ENCODE measurements around the gene MEF2C. TPM values are rescaled to one million over a fixed set of nuclear protein-coding genes. Genes with fewer than 3 reads are reported as not detected.
A peak's percentile ranks its signal among the peaks of the same experiment; 100 is the strongest.

MEF2C gene
- total RNA-seq, 2 donors from 2014 or later: 7.3 to 26.9 TPM

DNA sequence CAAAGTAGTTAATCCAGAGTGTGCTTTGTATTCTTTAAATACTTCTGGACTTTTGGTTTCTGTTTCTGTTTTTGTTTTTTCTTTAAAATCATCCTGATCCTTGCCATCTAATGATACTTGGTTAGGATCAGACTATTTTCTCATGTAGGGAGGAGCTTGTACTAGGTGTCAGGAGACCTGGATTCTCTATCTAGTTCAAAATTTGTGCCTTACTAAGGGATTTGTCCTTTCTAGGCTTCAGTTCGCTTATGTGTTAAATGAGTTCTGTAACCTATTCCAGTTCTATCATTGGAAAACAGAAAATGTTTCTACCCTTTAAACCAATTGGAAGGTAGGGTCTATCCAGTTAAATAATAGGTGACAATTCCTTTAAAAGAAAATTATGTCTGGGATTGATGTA, 3.3 kb upstream of the MEF2C start:
- Histone ChIP-seq H3K4me1 (no peaks in the 10 kb centered on the region), H3K9me3 (no peaks in the 10 kb centered on the region), H3K36me3 (no peaks in the 10 kb centered on the region), H3K4me3 (no peak overlapping the region), H3K9ac (ENCODE audit: low read depth in 2 of 2, low read length in 2 of 2) (no peak overlapping the region), H3K27me3 (no peaks in the 10 kb centered on the region), H3K27ac (peak overlapping the region; percentile 38)
- TF ChIP-seq, protein P1, sequence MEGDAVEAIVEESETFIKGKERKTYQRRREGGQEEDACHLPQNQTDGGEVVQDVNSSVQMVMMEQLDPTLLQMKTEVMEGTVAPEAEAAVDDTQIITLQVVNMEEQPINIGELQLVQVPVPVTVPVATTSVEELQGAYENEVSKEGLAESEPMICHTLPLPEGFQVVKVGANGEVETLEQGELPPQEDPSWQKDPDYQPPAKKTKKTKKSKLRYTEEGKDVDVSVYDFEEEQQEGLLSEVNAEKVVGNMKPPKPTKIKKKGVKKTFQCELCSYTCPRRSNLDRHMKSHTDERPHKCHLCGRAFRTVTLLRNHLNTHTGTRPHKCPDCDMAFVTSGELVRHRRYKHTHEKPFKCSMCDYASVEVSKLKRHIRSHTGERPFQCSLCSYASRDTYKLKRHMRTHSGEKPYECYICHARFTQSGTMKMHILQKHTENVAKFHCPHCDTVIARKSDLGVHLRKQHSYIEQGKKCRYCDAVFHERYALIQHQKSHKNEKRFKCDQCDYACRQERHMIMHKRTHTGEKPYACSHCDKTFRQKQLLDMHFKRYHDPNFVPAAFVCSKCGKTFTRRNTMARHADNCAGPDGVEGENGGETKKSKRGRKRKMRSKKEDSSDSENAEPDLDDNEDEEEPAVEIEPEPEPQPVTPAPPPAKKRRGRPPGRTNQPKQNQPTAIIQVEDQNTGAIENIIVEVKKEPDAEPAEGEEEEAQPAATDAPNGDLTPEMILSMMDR (IDR thresholded peaks at IDR 0.05): no peak
- intact Hi-C loops (cut with DNase I): loop anchor here (10.0 kb wide), 1 partner anchor 151 kb away; no protein-coding TSS in a partner anchor
- DNase-seq: no peak

DNA sequence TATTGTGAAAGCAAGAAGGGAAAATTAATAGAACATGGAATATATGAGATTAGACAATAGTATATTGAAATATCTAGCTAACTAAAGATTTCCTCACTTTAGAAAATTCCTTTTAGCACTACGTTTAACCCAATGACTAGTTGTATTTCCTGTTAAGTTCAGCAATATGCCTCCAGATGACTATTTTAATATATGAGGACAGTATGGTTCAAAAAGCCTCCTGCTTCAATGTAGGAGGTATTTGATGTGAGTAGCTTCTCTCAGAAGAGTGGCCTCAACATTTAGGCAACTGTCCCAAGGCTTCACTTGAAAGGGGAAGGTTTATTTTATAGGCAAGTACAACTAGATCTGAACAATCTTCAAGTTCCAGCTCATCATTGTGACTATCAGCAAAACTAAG, 2.0 kb upstream of the MEF2C start:
- H3K36me3 ChIP-seq: no peaks in the 10 kb centered on the region
- peak overlapping the region; percentile 17 for H3K27ac ChIP-seq
- H3K4me3 ChIP-seq: no peak overlapping the region
- H3K9me3 ChIP-seq: no peaks in the 10 kb centered on the region
- TF ChIP-seq, protein P1 (IDR thresholded peaks at IDR 0.05): no peak
- no peak overlapping the region for H3K9ac ChIP-seq (ENCODE audit: low read depth in 2 of 2, low read length in 2 of 2)
- no peak for DNase-seq
- no peaks in the 10 kb centered on the region for H3K4me1 ChIP-seq
- no peaks in the 10 kb centered on the region for H3K27me3 ChIP-seq
- intact Hi-C loops (cut with DNase I): loop anchor here (10.0 kb wide), 1 partner anchor 150 kb away; no protein-coding TSS in a partner anchor

DNA sequence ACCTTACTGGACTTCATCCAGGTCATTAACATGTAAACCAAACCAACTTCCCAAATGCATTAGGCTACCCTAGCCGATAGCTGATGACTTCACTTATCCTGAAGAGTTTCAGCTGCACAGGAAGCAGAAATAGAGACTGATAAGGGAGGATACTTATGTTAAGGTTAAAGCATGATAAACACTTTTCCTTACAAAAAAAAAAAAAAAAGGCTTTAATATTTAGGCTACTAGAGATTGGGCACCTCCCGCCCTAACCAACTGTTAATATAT, 1.6 kb upstream of the MEF2C start:
- Histone ChIP-seq H3K9me3 (no peaks in the 10 kb centered on the region), H3K27ac (peak overlapping the region; percentile 80), H3K36me3 (no peaks in the 10 kb centered on the region), H3K9ac (ENCODE audit: low read depth in 2 of 2, low read length in 2 of 2) (peak overlapping the region in 1 of 2 donors; percentile 82), H3K4me1 (no peaks in the 10 kb centered on the region), H3K4me3 (peak overlapping the region; percentile 52), H3K27me3 (no peaks in the 10 kb centered on the region)
- no peak for DNase-seq
- TF ChIP-seq, protein P1 (IDR thresholded peaks at IDR 0.05): no peak
- intact Hi-C loops (cut with DNase I): loop anchor here (10.0 kb wide), 1 partner anchor 150 kb away; no protein-coding TSS in a partner anchor

DNA sequence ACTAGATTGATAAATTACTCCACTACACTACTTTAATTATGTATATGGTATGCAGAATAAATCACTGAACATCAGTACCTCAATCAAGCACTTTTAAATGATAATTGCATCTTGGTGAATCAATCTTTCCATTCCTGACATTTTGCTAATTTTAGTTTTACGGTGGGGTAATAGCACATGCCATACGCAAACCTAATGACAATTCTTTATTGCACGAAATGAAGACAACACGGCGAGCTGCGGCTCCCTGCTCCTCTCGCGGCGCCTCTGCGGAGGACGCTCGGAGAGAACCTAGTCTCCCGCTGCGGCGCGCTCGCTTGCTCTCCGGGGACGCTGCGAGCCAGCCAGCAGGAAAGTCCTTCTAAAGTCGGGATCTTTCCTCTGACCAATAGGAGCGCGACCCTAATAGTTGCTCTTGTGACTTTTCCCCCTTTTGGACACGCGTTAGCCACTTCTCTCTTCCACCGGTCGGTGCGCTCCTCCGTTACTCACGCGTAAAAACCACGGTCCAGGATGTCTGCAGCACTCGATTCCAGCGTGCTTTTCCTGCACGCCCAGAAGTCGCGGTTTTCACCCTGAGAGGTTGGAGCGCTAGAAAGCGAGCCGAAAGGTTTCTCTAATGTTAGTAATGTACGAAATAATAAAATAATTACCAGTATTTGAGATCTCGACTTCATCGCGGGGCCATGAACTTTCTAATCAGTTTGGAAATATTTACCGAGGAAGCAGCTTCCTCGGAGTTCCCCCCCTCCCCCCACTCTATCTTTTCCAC, 1.0 kb upstream of the MEF2C start:
- no peaks in the 10 kb centered on the region for H3K27me3 ChIP-seq
- peak; percentile 57 for DNase-seq
- intact Hi-C loops (cut with DNase I): loop anchor here (10.0 kb wide), 1 partner anchor 149 kb away; no protein-coding TSS in a partner anchor
- no peaks in the 10 kb centered on the region for H3K36me3 ChIP-seq
- TF ChIP-seq, protein P1 (IDR thresholded peaks at IDR 0.05): no peak
- H3K9me3 ChIP-seq: no peaks in the 10 kb centered on the region
- peak overlapping the region; percentile 80 for H3K27ac ChIP-seq
- peak overlapping the region; percentile 52 for H3K4me3 ChIP-seq
- H3K9ac ChIP-seq (ENCODE audit: low read depth in 2 of 2, low read length in 2 of 2): peak overlapping the region; percentile 49 to 82
- no peaks in the 10 kb centered on the region for H3K4me1 ChIP-seq

DNA sequence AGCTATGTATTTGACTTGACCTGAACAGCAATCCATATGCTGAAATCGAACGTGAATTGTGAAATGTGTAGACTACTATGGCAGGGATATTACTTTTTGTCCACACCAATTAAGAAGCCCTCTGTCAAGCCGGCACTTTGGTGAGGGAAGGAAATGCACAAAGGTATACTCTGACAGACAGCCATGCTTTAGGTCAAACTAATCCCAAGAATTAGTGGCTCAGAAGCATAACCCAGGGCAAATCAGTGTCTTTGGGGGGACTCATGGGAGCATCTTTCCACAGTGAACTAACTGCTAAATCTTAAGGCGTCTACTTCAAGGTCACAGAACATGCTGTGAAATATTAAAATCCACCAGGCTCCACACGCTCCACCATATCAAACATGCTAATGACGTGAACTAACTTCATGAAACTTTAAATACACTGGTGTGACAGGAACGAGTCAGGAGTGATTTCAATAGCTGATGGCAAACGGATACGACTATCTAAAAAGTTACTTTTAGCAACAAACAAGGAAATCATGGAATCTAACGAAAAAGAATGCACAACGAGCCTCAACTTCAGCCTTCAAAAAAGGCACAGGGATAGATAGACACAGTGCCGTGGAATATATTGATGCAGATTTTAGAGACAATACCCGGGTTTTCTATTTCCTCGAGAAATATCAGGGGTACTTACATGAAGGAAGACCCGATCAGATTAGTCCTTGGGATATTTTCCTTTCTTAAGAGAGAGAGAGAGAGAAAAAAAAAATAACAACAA, 527 bp downstream of the MEF2C start:
- TF ChIP-seq, protein P1 (IDR thresholded peaks at IDR 0.05): no peak
- no peaks in the 10 kb centered on the region for H3K9me3 ChIP-seq
- peak; percentile 32 for DNase-seq

More for the DNA sequence above, 527 bp downstream of the MEF2C start:
- H3K9ac ChIP-seq (ENCODE audit: low read depth in 2 of 2, low read length in 2 of 2): peak overlapping the region; percentile 63 to 90
- peak overlapping the region; percentile 52 for H3K4me3 ChIP-seq
- no peaks in the 10 kb centered on the region for H3K36me3 ChIP-seq
- H3K4me1 ChIP-seq: no peaks in the 10 kb centered on the region
- intact Hi-C loops (cut with DNase I): loop anchor here (10.0 kb wide), 1 partner anchor 148 kb away; no protein-coding TSS in a partner anchor
- peak overlapping the region; percentile 80 for H3K27ac ChIP-seq
- no peaks in the 10 kb centered on the region for H3K27me3 ChIP-seq
